Right lobe of liver (tissue), 4 donors: ENCODE data around the gene CDHR1.

Source experiments
- POLR2A ChIP-seq: fragments of 450-650 bp; IDR thresholded peaks from one replicate; pipeline ENCODE4 v1.6.1; 2017; ENCODE audit warnings: antibody characterized with exemption, mild to moderate bottlenecking
- TF ChIP-seq, protein P1 (sequence below), 4 donors: fragments of 200-600 bp in 3 of 4; fragments of 450-650 bp in 1 of 4; IDR thresholded peaks; one replicate each; pipeline versions ENCODE4 v1.5.1 to v1.8.0; 2016 to 2022; ENCODE audit warnings: antibody characterized with exemption in 4 of 4, mild to moderate bottlenecking in 2 of 4
- donor health status: DM: no; HTN: no; CAD: no.
- donor health status: DM: no; HTN: no; CAD: no.
- donor health status: DM: no; HTN: yes; CAD: no.

DNA sequence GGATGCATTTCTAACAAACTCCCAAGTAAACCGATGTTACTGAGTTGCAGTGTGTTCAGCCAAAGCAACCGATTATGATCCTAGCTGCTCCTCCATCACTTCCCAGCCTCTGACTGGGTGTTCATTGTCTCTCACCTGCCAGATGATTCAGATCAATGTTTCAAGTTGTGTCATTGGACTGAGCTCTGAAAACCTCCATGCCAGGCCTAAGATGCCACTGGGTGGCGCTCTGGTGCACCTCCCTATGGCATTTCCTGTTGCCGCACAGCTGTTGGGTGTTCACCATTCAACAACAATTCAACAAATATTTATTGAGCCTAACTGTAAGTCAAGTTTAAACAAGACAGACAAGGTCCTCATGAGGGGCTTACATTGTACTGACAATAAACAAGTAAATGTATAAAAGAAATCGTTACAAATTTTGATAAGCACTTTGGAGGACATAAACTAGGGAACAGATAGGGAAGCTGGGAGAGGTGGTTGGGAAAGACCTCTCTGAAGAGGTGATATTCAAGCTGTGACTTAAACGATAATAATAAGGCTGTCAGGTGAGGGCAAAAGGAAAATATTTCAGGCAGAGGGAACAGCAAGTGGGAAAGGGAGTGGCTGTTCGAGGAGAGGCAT, 73.3 kb downstream of the CDHR1 start:
- TF ChIP-seq, protein P1, sequence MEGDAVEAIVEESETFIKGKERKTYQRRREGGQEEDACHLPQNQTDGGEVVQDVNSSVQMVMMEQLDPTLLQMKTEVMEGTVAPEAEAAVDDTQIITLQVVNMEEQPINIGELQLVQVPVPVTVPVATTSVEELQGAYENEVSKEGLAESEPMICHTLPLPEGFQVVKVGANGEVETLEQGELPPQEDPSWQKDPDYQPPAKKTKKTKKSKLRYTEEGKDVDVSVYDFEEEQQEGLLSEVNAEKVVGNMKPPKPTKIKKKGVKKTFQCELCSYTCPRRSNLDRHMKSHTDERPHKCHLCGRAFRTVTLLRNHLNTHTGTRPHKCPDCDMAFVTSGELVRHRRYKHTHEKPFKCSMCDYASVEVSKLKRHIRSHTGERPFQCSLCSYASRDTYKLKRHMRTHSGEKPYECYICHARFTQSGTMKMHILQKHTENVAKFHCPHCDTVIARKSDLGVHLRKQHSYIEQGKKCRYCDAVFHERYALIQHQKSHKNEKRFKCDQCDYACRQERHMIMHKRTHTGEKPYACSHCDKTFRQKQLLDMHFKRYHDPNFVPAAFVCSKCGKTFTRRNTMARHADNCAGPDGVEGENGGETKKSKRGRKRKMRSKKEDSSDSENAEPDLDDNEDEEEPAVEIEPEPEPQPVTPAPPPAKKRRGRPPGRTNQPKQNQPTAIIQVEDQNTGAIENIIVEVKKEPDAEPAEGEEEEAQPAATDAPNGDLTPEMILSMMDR (IDR thresholded peaks at IDR 0.05): peak; percentile 28 to 46 (median 40)
- no peak for TF ChIP-seq POLR2A
